CD4-positive, alpha-beta T cell treated with Interleukin-1 beta for 1 hour (primary cell): Measurements from ENCODE around the gene GSG1L2.

Experiments
- DNase-seq, 2 donors: peaks; one replicate each; pipeline ENCODE4 v3.0.0-alpha.2; 2020 to 2022

Gene GSG1L2

DNA sequence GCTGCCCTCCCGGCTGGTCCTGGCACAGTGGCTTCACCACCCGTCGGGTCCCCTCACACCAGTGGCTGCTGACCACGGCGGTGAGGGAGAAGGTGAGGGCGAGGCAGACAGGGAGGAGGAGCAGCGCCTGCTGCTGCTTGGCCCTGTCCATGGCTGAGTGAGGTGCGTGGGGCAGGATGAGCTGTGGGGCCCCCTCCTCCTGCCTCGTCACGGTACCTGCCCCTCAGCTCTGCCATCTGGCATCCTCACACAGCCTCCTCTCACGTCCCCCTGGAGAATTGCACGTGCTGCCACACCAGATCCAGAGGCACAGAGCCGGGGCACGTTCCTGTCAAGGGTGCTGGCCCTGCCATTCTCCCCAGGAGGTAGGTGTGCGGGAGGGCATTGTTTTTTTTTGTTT is at the start of gene GSG1L2:
Gene GSG1L2, minus strand, starts transcription at position 159 of the 400 bp plus-strand sequence. Its CDS starts 8 bp downstream, at position 151.
- no peak for DNase-seq

DNA sequence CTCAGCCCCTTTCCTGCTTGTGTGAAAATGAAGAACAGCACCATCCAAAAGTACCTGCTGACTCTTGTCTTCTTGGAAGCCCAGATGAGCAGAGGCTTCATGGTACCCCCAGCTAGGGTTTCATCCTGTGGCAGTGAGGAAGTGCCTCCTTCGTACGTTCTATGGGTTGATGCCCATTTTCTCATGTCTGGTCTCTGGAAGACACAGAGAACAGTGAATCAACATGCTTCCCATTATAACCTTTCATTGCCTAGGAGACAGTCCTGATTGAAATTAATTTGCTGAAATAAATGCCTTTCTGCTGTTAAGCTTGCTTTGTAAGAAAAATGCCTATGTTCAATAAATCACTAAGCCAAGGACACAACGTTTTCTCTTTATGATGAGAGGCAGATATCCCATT is 46.7 kb upstream of the GSG1L2 start:
- DNase-seq, result no peak

GRCh38 chr17:9865586-9865985 is 43.7 kb upstream of the GSG1L2 start:
- DNase-seq, result no peak

GRCh38 chr17:9862949-9863348 is 41.1 kb upstream of the GSG1L2 start:
- no peak for DNase-seq

- no peak for DNase-seq
Observed at GRCh38 chr17:9862220-9862619, 40.3 kb upstream of the GSG1L2 start.

- DNase-seq, result no peak
Observed at GRCh38 chr17:9860851-9861250, 39.0 kb upstream of the GSG1L2 start.

GRCh38 chr17:9859781-9860180 is 37.9 kb upstream of the GSG1L2 start:
- DNase-seq, result no peak

- no peak for DNase-seq
Observed at GRCh38 chr17:9855036-9855435, 33.2 kb upstream of the GSG1L2 start.

DNA sequence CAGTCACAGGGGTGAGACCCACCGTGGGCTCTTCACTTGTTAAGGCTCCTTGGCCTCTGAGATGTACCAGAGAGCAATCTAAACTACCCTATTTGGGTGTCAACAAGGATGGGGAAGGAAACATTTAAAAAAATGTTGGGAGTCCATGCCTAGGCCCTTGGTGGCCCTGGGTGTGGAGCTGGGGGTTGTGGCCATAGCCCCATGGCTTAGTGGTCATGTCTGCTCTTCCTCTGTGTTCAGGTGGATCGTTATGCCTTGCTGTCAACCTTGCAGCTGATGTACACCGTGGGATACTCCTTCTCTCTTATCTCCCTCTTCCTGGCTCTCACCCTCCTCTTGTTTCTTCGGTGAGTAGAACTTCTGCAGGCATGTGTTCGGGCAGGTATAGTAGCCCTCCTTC is 32.4 kb upstream of the GSG1L2 start:
- DNase-seq, result no peak

DNA sequence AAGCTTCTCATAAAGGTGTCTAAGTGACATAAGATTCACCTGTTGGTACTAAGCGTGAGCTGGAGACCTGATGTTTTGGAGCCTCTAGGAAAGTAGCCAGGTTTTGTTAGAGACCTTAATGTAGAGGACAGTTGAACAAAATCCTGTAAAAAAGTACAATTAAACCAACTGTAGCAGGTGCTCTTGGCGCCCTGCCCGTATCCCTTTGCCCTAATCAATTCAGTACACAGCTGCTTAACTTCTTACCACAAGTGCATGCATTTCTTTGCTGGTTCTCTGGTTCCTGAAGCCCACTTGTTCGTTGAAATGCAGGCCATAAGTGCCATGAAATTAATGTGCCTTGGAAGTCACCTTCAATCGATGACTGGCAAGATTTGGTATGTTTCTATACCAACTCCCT is 28.3 kb upstream of the GSG1L2 start:
- no peak for DNase-seq

DNA sequence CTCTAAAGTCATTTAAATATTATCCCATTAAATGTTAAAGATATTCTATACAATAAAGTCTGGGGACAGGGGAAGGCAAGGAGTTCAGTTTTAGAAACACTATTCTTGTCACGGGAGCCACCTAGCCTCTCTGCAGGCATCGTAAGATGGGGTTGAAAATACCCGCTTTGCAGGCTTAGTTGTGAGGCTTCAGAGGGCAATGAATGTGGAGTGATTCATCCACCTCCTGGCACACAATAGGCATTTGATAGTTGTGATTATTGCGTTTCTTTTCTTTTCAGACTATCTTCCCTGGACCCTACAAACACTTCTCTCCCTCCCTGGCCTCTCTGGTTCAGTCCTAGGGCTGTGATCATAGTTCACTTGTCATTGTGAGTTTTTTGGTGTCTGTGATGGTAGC is 23.4 kb upstream of the GSG1L2 start:
- no peak for DNase-seq

DNA sequence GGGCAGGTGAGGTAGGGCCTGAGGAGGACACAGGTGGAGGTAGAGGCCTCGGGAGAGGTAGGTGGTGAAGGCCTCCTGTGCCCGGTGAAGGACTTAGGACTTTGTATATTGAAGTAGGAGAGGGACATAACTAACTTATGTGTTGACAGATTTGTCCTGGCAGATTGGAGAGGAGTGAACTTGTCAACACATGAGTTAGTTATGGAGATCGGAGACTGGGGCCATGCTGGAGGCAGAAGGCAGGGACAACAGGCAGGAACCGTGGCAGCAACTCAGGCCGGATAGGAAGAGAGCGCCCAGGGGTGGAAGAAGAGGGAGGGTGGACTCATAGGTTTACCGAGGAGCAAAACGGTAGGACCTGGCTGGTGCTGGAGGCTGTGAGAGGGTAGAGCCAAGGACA is 22.3 kb upstream of the GSG1L2 start:
- DNase-seq, result no peak

DNA sequence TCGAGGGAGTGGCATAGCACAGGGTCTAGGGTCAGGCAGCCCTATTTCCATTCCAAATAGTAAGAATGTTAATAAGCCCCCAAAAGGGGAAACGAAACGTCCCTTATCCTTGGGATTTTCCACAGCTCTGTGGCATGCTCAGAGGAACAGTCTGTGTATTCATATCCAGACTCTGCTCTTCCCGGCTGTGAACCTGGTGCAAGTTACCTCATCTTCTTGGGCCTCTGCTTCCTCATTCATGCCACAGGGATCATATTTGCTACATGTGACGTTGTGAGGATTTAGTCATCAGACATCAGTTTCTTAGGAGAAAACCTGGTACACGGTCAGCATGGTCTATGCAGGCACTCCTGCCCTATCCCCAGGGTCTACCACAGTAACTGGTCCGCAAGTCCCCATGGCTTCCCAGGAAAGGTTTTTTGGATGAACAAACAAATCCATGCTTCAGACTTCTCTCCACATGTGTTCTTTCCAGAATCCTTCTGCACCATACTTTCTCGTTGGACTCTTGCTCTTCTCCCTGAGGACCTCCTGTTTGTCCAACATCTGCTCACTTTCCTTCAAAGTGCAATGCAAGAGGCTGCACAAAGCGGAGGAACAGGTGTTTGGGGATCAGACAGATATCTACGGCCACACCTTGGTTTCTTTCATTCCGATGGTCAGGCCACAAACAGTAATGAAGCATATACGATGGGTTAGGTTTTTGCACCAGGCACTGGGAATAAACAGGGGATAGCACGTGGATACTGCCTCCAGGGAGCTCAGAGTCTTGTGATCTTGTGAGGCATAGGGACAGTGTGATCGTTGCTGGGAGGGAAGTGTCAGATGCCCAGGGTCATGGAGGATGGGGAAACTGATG is 21.5 kb upstream of the GSG1L2 start:
- no peak for DNase-seq

GRCh38 chr17:9842057-9842758 is 20.3 kb upstream of the GSG1L2 start:
- no peak for DNase-seq

DNA sequence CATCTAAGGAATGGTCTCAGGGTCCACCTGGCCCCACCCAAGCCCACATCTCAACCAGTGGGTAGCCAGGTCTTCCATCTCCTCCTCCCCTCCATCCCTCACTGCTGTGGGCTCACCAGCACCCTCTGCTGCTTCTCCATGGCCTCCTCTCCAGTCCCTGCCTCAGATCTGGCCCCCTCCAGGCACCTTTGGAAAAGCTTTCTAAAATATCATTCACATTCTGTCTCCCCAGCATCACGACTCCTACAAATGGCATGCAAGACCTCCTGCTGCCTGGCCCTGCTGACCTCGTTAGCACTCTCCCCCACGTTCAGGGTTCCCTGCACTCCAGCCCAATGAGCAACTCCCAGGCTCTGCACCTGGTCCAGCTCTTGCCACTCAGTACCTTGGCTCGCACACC is 17.6 kb upstream of the GSG1L2 start:
- no peak for DNase-seq

DNA sequence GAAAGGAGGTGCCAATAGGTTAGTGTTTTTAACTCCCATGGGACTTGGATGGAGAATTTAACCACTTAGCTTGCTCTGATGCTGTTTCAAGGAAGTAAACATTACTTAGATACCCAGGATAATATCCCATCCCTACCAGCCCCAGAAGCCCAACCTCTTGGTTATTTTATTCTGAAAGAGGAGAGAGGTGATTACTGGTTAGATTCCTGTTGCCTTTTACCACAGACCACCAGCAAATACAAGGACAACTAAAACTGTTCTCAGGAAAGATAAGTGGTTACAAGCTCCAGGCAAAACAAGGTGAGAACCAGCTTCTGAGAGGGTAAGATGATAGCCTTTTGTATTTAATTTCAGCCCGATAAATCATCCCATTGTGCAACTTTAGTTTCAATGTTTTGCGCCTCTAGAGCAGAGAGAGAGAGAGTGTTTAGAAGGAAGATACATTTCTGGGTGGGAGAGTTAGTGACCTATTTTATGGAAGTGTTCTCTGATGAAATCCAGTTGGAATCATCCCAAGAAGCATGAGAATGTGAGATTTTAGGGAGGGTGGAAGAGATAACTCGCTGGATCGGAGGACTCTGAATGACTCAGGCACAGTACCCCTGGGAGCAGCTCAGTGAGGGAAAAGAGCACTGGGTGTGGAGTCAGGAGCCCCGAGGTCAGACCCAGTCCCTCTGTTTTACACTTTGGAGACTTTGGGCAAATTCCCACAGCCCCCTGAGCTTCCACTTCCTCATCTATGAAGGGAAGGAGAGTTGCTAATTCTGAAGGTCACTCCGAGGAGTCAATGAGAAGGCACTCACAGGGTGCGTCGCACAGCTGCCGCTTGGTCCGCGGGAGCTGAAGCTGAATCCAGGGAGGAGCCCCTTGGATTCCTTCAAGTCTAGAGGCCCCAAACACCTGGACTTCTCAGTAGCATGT is 15.9 kb upstream of the GSG1L2 start:
- no peak for DNase-seq

DNA sequence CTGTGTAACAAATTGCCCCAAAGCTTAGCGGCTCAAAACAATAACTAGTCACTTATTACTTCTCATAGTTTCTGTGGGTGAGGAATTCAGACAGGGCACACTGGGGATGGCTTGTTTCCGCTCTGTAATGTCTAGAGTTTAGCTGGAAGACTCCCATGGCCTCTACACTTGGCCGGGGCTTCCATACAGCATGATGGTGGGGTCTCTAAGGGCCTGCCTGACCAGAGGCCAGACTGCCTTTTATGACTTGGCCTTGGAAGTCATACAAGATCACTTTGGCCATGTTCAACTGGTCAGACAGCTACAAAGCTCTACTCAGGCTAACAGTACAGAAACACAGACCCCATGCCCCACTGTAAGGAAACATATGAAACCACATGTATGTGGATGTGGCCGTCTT is 12.0 kb upstream of the GSG1L2 start:
- DNase-seq, result no peak

DNA sequence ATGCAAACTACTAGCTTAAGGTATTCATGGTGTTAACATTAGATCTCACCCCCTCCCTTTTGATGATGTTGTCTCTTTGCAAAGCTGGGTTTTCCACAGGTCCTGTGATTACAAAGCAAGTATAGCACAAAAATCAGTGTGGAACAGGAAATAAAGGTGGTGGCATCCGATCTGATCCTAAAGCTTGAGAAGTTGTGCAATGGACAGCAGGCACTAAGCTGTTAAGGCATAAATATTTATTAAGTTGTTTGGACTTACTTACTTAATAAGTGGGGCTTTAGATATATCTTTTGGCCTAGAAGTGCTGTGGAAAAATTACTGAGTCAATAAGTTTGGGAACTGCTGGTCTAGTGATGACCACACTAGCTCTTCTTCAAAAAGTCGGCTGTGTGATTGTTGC is 8.8 kb upstream of the GSG1L2 start:
- DNase-seq, result no peak

DNA sequence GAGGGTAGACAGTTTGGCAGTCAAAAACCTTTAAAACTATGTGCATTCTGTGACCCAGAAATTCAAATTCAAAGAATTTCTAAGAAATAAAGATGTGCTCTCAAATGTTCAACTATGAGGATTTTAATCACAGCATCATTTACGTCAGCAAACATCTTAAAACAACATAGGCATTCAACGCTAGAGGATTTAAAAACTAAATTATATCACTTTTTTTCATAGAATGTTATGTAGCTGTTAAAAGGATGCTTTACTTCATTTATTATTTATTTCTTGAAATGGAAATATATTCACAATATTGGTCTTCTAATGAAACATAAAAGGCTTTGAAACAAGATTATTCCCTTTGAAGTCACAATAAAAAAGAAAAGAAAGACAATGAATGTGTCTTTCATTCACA is 7.5 kb upstream of the GSG1L2 start:
- no peak for DNase-seq

- DNase-seq, result no peak
Observed at GRCh38 chr17:9828296-9829295, 6.7 kb upstream of the GSG1L2 start.

- DNase-seq, result no peak
Observed at GRCh38 chr17:9825641-9826150, 3.8 kb upstream of the GSG1L2 start, which contains the start of gene GLP2R. Gene GLP2R, plus strand, starts transcription at chr17:9825924. Its CDS starts 140 bp downstream, at chr17:9826064.
